Natural killer cell treated with Interleukin-12 subunit alpha and Interleukin-12 subunit beta and Interleukin-15 and Interleukin-18, amount 100 ng/mL, for 72 hours (primary cell): ENCODE measurements around the gene NELFB. TPM values are rescaled to one million over a fixed set of nuclear protein-coding genes. Genes with fewer than 3 reads are reported as not detected.
A peak's percentile ranks its signal among the peaks of the same experiment; 100 is the strongest.
"Not testable (repeated sequence)": the region's sequence is repeated elsewhere in the genome, so short reads cannot be mapped to it uniquely, and the experiment has no call there.

Experiments
- ATAC-seq, 2 donors: fragments of 150-1000 bp; cut with Tn5 transposase in 1 of 2; sonication (Bioruptor Pico), chemical (Tn5 transposase) in 1 of 2; 2 replicates each; pipeline ENCODE4 v1.10.0; 2021
- DNase-seq: peaks from one replicate; pipeline ENCODE4 v3.0.0; 2022; ENCODE audit warnings: low spot score
- H3K27ac Mint-ChIP-seq, 2 donors: 1 replicate in 1 of 2; 2 replicates in 1 of 2; pipeline ENCODE4 v1.8.0; 2022; ENCODE audit warnings: mixed read lengths in 2 of 2, mild to moderate bottlenecking in 1 of 2, moderate library complexity in 1 of 2
- H3K27me3 Mint-ChIP-seq, 2 donors: 1 replicate in 1 of 2; 2 replicates in 1 of 2; pipeline ENCODE4 v1.8.0; 2022; ENCODE audit warnings: mixed read lengths in 2 of 2
- H3K36me3 Mint-ChIP-seq: one replicate; pipeline ENCODE4 v1.8.0; 2022; ENCODE audit warnings: mixed read lengths
- H3K4me1 Mint-ChIP-seq, 2 donors: 1 replicate in 1 of 2; 2 replicates in 1 of 2; pipeline ENCODE4 v1.8.0; 2022; ENCODE audit warnings: low read depth in 2 of 2, mixed read lengths in 2 of 2, mild to moderate bottlenecking in 1 of 2
- H3K4me3 Mint-ChIP-seq: one replicate; pipeline ENCODE4 v1.8.0; 2022; ENCODE audit warnings: mixed read lengths
- H3K9me3 Mint-ChIP-seq: 2 replicates; pipeline ENCODE4 v1.8.0; 2022; ENCODE audit warnings: mixed read lengths
- total RNA-seq, 2 donors: library from RNA; stranded (reverse); gene quantifications; one replicate each; pipeline ENCODE4 v1.2.3, GENCODE V29; 2022

NELFB gene
- total RNA-seq, 2 donors from 2014 or later: 58.8 to 90.3 TPM

GRCh38 chr9:137235424-137236237, 19.5 kb upstream of the NELFB start:
- ATAC-seq (no peak), DNase-seq (no peak)
- no peak overlapping the region for H3K27ac Mint-ChIP-seq
- no peaks in the 10 kb centered on the region for H3K9me3 Mint-ChIP-seq
- H3K4me1 Mint-ChIP-seq: peaks cover 5 to 6% of the 10 kb centered on the region in 2 donors
- H3K27me3 Mint-ChIP-seq: peaks cover 0 to 6% of the 10 kb centered on the region in 2 donors
- no peaks in the 10 kb centered on the region for H3K36me3 Mint-ChIP-seq
- H3K4me3 Mint-ChIP-seq: no peak overlapping the region

GRCh38 chr9:137236238-137236935, 18.7 kb upstream of the NELFB start:
- no peaks in the 10 kb centered on the region for H3K36me3 Mint-ChIP-seq
- H3K9me3 Mint-ChIP-seq: no peaks in the 10 kb centered on the region
- H3K27ac Mint-ChIP-seq: no peak overlapping the region
- peaks cover 5 to 9% of the 10 kb centered on the region in 2 donors for H3K4me1 Mint-ChIP-seq
- peak; percentile 87 for DNase-seq
- no peak overlapping the region for H3K4me3 Mint-ChIP-seq
- peaks cover 0 to 6% of the 10 kb centered on the region in 2 donors for H3K27me3 Mint-ChIP-seq
- ATAC-seq: peak; percentile 20 to 21

- H3K4me3 Mint-ChIP-seq: no peak overlapping the region
Observed at GRCh38 chr9:137236936-137237421, 18.1 kb upstream of the NELFB start.

GRCh38 chr9:137237759-137238726, 17.1 kb upstream of the NELFB start:
- H3K4me1 Mint-ChIP-seq: peaks cover 10 to 18% of the 10 kb centered on the region in 2 donors
- H3K4me3 Mint-ChIP-seq: no peak overlapping the region
- H3K36me3 Mint-ChIP-seq: peaks cover 5% of the 10 kb centered on the region
- peaks cover 0 to 6% of the 10 kb centered on the region in 2 donors for H3K27me3 Mint-ChIP-seq
- H3K9me3 Mint-ChIP-seq: no peaks in the 10 kb centered on the region
- DNase-seq (no peak), ATAC-seq (no peak)
- no peak overlapping the region for H3K27ac Mint-ChIP-seq

More at GRCh38 chr9:137236936-137237421, 18.1 kb upstream of the NELFB start:
- peaks cover 5 to 9% of the 10 kb centered on the region in 2 donors for H3K4me1 Mint-ChIP-seq
- DNase-seq: no peak
- H3K27ac Mint-ChIP-seq: no peak overlapping the region
- no peaks in the 10 kb centered on the region for H3K9me3 Mint-ChIP-seq
- ATAC-seq: no peak
- H3K36me3 Mint-ChIP-seq: no peaks in the 10 kb centered on the region
- H3K27me3 Mint-ChIP-seq: peaks cover 0 to 6% of the 10 kb centered on the region in 2 donors

- Mint-ChIP-seq H3K4me3 (peak overlapping the region; percentile 68), H3K4me1 (peaks cover 15 to 22% of the 10 kb centered on the region in 2 donors), H3K27ac (peak overlapping the region; percentile 30 to 39)
- not testable (repeated sequence) for H3K9me3 Mint-ChIP-seq, H3K36me3 Mint-ChIP-seq, DNase-seq, H3K27me3 Mint-ChIP-seq, ATAC-seq
Observed at GRCh38 chr9:137239541-137240200, 15.5 kb upstream of the NELFB start.

GRCh38 chr9:137240318-137240840, 14.7 kb upstream of the NELFB start:
- peaks cover 5% of the 10 kb centered on the region for H3K36me3 Mint-ChIP-seq
- H3K27ac Mint-ChIP-seq: peak overlapping the region; percentile 81 to 92
- peaks cover 0 to under 1% of the 10 kb centered on the region in 2 donors for H3K27me3 Mint-ChIP-seq
- ATAC-seq (peak; percentile 1 to 41), DNase-seq (no peak)
- H3K9me3 Mint-ChIP-seq: no peaks in the 10 kb centered on the region
- peaks cover 15 to 22% of the 10 kb centered on the region in 2 donors for H3K4me1 Mint-ChIP-seq
- H3K4me3 Mint-ChIP-seq: peak overlapping the region; percentile 68

- peak; percentile 85 to 87 for ATAC-seq
- H3K27me3 Mint-ChIP-seq: no peaks in the 10 kb centered on the region
- peaks cover 15 to 22% of the 10 kb centered on the region in 2 donors for H3K4me1 Mint-ChIP-seq
- peak within 1 kb of the TSS; percentile 88 for H3K4me3 Mint-ChIP-seq
- H3K9me3 Mint-ChIP-seq: no peaks in the 10 kb centered on the region
- H3K27ac Mint-ChIP-seq: peak within 1 kb of the TSS; percentile 81 to 92
- peak; percentile 99 for DNase-seq
- H3K36me3 Mint-ChIP-seq: peaks cover 5% of the 10 kb centered on the region
Observed at GRCh38 chr9:137240841-137241489, 14.2 kb upstream of the NELFB start, which contains the start of gene TUBB4B. TSS of gene TUBB4B (plus strand) at chr9:137241287. CDS start at chr9:137241361, 74 bp downstream.

- peak overlapping the region; percentile 81 to 92 for H3K27ac Mint-ChIP-seq
- peaks cover 15 to 22% of the 10 kb centered on the region in 2 donors for H3K4me1 Mint-ChIP-seq
- DNase-seq: peak; percentile 86
- H3K27me3 Mint-ChIP-seq: no peaks in the 10 kb centered on the region
- peak overlapping the region; percentile 88 for H3K4me3 Mint-ChIP-seq
- H3K9me3 Mint-ChIP-seq: no peaks in the 10 kb centered on the region
- H3K36me3 Mint-ChIP-seq: peaks cover 5% of the 10 kb centered on the region
- peak; percentile 51 to 67 for ATAC-seq
Observed at GRCh38 chr9:137241490-137242268, 13.4 kb upstream of the NELFB start.

- Mint-ChIP-seq H3K9me3 (no peaks in the 10 kb centered on the region), H3K4me3 (peak overlapping the region; percentile 87), H3K27ac (peak overlapping the region; percentile 55 to 91), H3K4me1 (peaks cover 15 to 22% of the 10 kb centered on the region in 2 donors), H3K27me3 (no peaks in the 10 kb centered on the region), H3K36me3 (peaks cover 5% of the 10 kb centered on the region)
- no peak for DNase-seq
- ATAC-seq: no peak
Observed at GRCh38 chr9:137242269-137243203, 12.6 kb upstream of the NELFB start.

- H3K36me3 Mint-ChIP-seq, H3K9me3 Mint-ChIP-seq, ATAC-seq, H3K27me3 Mint-ChIP-seq, DNase-seq: not testable (repeated sequence)
- H3K27ac Mint-ChIP-seq: peak overlapping the region; percentile 55 to 91
- peaks cover 15 to 21% of the 10 kb centered on the region in 2 donors for H3K4me1 Mint-ChIP-seq
- H3K4me3 Mint-ChIP-seq: peak overlapping the region; percentile 87
Observed at GRCh38 chr9:137243266-137243625, 11.9 kb upstream of the NELFB start.
